Right lobe of liver (tissue), 6 donors: ENCODE measurements around the gene ANKRD44. TPM values are rescaled to one million over a fixed set of nuclear protein-coding genes. Genes with fewer than 3 reads are reported as not detected.

Source experiments
- ATAC-seq, 4 donors: fragments of 200-7000 bp; cut with Tn5 transposase; one replicate each; pipeline ENCODE4 v1.9.1; 2020; ENCODE audit warnings: mild to moderate bottlenecking in 4 of 4, moderate library complexity in 4 of 4
- DNase-seq, 3 donors: peaks; one replicate each; pipeline ENCODE4 v3.0.0-alpha.2; 2020
- H3K27ac ChIP-seq, 3 donors: fragments of 200-600 bp; one replicate each; pipeline ENCODE4 v1.8.0; 2022
- H3K27me3 ChIP-seq, 2 donors: fragments of 200-600 bp; one replicate each; pipeline ENCODE4 v1.8.0; 2022
- H3K36me3 ChIP-seq, 4 donors: fragments of 200-600 bp; sonication (generic) in 1 of 4; one replicate each; pipeline versions ENCODE4 v1.5.1 to v1.8.0; 2017 to 2022; ENCODE audit warnings: control low read depth in 1 of 4
- H3K4me1 ChIP-seq, 4 donors: fragments of 200-600 bp; sonication (generic) in 1 of 4; one replicate each; pipeline versions ENCODE4 v1.5.1 to v1.8.0; 2017 to 2022; ENCODE audit warnings: control low read depth in 1 of 4
- H3K4me3 ChIP-seq, 3 donors: fragments of 200-600 bp; one replicate each; pipeline ENCODE4 v1.8.0; 2022
- H3K9me3 ChIP-seq, 4 donors: fragments of 200-600 bp; sonication (generic) in 1 of 4; one replicate each; pipeline versions ENCODE4 v1.5.1 to v1.8.0; 2017 to 2022; ENCODE audit warnings: control low read depth in 1 of 4
- CTCF ChIP-seq, 4 donors: fragments of 200-600 bp in 3 of 4; fragments of 450-650 bp in 1 of 4; IDR thresholded peaks; one replicate each; pipeline versions ENCODE4 v1.5.1 to v1.8.0; 2016 to 2022; ENCODE audit warnings: antibody characterized with exemption in 4 of 4, mild to moderate bottlenecking in 2 of 4
- POLR2A ChIP-seq: fragments of 450-650 bp; IDR thresholded peaks from one replicate; pipeline ENCODE4 v1.6.1; 2017; ENCODE audit warnings: antibody characterized with exemption, mild to moderate bottlenecking
- WGBS: methylation state at CpG from one replicate; pipeline ENCODE4 v1.1.6; 2018; ENCODE audit warnings: low coverage, low lambda C conversion rate; ENCODE audit not compliant: insufficient coverage; ENCODE audit errors: missing lambda C conversion rate; 5-methylcytosine and 5-hydroxymethylcytosine counted together
- intact Hi-C, 2 donors: fragments of 100-400 bp; cut with DNase I; formaldehyde crosslinking; loops; one replicate each; pipeline versions ENCODE4 v1.11.2 to v1.14.1; 2022
- total RNA-seq, 6 experiments: library from RNA; depleted of rRNA in 2 of 6; stranded (reverse); fragments of >200 nt in 2 of 6; fragmentation: NEBNext Ultra II Directional in 3 of 6; extraction: Animal tissue kit (Norgen Biotek cat#: 25700) in 3 of 6; gene quantifications; one replicate each; pipeline versions ENCODE4 v1.1.0 to v1.2.4, GENCODE V29; 2016 to 2023
- donor health status: DM: no; HTN: yes; CAD: no.
- donor health status: DM: no; HTN: no; CAD: no.
- donor health status: DM: no; HTN: no; CAD: no.
- donor health status: DM: no; HTN: yes; CAD: no.
- donor health status: DM: no; HTN: yes; CAD: no.

Gene ANKRD44
- total RNA-seq, 6 experiments from 2014 or later = 7.9 to 19.5 (median 13.3) TPM

- intact Hi-C loops = no loop called here
- ATAC-seq = no peak
- H3K27ac ChIP-seq = no peak overlapping the region
- 96% methylated on average over 2 of the region's 2 CpGs for WGBS
- H3K36me3 ChIP-seq = no peaks in the 10 kb centered on the region
- H3K4me3 ChIP-seq = no peak overlapping the region
- TF ChIP-seq POLR2A (no peak), CTCF (IDR thresholded peaks at IDR 0.05) (no peak)
- H3K9me3 ChIP-seq = no peaks in the 10 kb centered on the region
- no peaks in the 10 kb centered on the region for H3K4me1 ChIP-seq
- H3K27me3 ChIP-seq = no peaks in the 10 kb centered on the region
- no peak for DNase-seq
These were observed 272.6 kb downstream of the ANKRD44 start for GRCh38 chr2:197037863-197038398.

GRCh38 chr2:197035002-197035401 lies 275.6 kb downstream of the ANKRD44 start:
- H3K4me1 ChIP-seq = no peaks in the 10 kb centered on the region
- ATAC-seq (no peak), DNase-seq (no peak)
- intact Hi-C loops = no loop called here
- no peak overlapping the region for H3K27ac ChIP-seq
- TF ChIP-seq CTCF (IDR thresholded peaks at IDR 0.05) (no peak), POLR2A (no peak)
- peaks cover 0 to 3% (median 0%) of the 10 kb centered on the region in 4 donors for H3K36me3 ChIP-seq
- WGBS = 71% methylated on average over 1 of the region's 1 CpG
- no peak overlapping the region for H3K4me3 ChIP-seq
- H3K9me3 ChIP-seq = no peaks in the 10 kb centered on the region
- no peaks in the 10 kb centered on the region for H3K27me3 ChIP-seq

GRCh38 chr2:197034292-197034691 lies 276.3 kb downstream of the ANKRD44 start:
- Histone ChIP-seq H3K4me3 (no peak overlapping the region), H3K9me3 (no peaks in the 10 kb centered on the region), H3K36me3 (peaks cover 0 to 3% (median 0%) of the 10 kb centered on the region in 4 donors), H3K4me1 (no peaks in the 10 kb centered on the region), H3K27me3 (no peaks in the 10 kb centered on the region), H3K27ac (no peak overlapping the region)
- 63% methylated on average over 5 of the region's 5 CpGs for WGBS
- intact Hi-C loops = no loop called here
- TF ChIP-seq CTCF (IDR thresholded peaks at IDR 0.05) (no peak), POLR2A (no peak)
- ATAC-seq (no peak), DNase-seq (no peak)

- Histone ChIP-seq H3K36me3 (peaks cover 0 to 3% (median 0%) of the 10 kb centered on the region in 4 donors), H3K27ac (no peak overlapping the region), H3K27me3 (no peaks in the 10 kb centered on the region), H3K9me3 (no peaks in the 10 kb centered on the region), H3K4me1 (no peaks in the 10 kb centered on the region), H3K4me3 (no peak overlapping the region)
- TF ChIP-seq CTCF (IDR thresholded peaks at IDR 0.05) = no peak
- intact Hi-C loops = no loop called here
- no peak for ATAC-seq
- no peak for DNase-seq
- WGBS = 91% methylated on average over 2 of the region's 2 CpGs
These were observed 277.4 kb downstream of the ANKRD44 start for GRCh38 chr2:197033222-197033621.

- Histone ChIP-seq H3K36me3 (peaks cover 0 to 3% (median 0%) of the 10 kb centered on the region in 4 donors), H3K9me3 (no peaks in the 10 kb centered on the region), H3K27ac (no peak overlapping the region), H3K27me3 (no peaks in the 10 kb centered on the region), H3K4me1 (no peaks in the 10 kb centered on the region), H3K4me3 (no peak overlapping the region)
- ATAC-seq (peak; percentile 62 to 84 (median 74)), DNase-seq (no peak)
- TF ChIP-seq POLR2A (no peak), CTCF (IDR thresholded peaks at IDR 0.05) (no peak)
- intact Hi-C loops = no loop called here
These were observed 278.8 kb downstream of the ANKRD44 start for GRCh38 chr2:197031803-197032202.
